ENCODE measurements around the gene RPS21. TPM values are rescaled to one million over a fixed set of nuclear protein-coding genes. Genes with fewer than 3 reads are reported as not detected.

Gene RPS21
- total and polyA plus RNA-seq, 10 of the 15 experiments (the other 5 are each of a cell fraction or from before 2014, with no cell fraction given) = 1,474 to 4,987 (median 2,439) TPM

GRCh38 chr20:62352402-62353288, 34.3 kb upstream of the RPS21 start:
- Histone ChIP-seq H3K27me3 (replicated peaks in 1 of 2; ENCODE audit: control insufficient read depth in 2 of 2, insufficient read depth in 2 of 2, low read length in 1 of 2) (no peaks in the 10 kb centered on the region), H3K9ac (ENCODE audit: control insufficient read depth, insufficient read depth, low read length) (no peak overlapping the region), H3K4me2 (ENCODE audit: control insufficient read depth, insufficient read depth) (no peak overlapping the region), H3K4me3 (no peak overlapping the region), H3K36me3 (ENCODE audit: control insufficient read depth in 2 of 2, insufficient read depth in 2 of 2, low read length in 1 of 2) (no peaks in the 10 kb centered on the region; a peak in 1 of 4 replicates), H3K27ac (ENCODE audit: control insufficient read depth, insufficient read depth) (no peak overlapping the region), H3K79me2 (ENCODE audit: control insufficient read depth, insufficient read depth, low read length) (no peaks in the 10 kb centered on the region), H3K9me3 (replicated peaks; ENCODE audit: control insufficient read depth, insufficient read depth, low read length) (no peaks in the 10 kb centered on the region; the same call in 2 of the 3 replicates), H4K20me1 (ENCODE audit: control insufficient read depth, insufficient read depth) (no peaks in the 10 kb centered on the region), H3K4me1 (ENCODE audit: control insufficient read depth, insufficient read depth, low read length) (no peaks in the 10 kb centered on the region), H2AFZ (ENCODE audit: control insufficient read depth, low read depth, low read length) (no peak overlapping the region)
- ChIA-PET POLR2A (no interaction called here), CTCF (no interaction called here), SMC1A (ENCODE audit: uncharacterized antibody, unreplicated experiment) (no interaction called here), RAD21 (ENCODE audit: unreplicated experiment) (no interaction called here)
- DNase-seq (ENCODE audit: low read depth, low spot score) (no peak), FAIRE-seq (no peak), ATAC-seq (no peak)
- in situ Hi-C loops (cut with MboI) = no loop called here
- no TSS peak for BruUV-seq (replicated peaks)
- 75% methylated on average over 43 of the region's 43 CpGs for WGBS (ENCODE audit: insufficient coverage, insufficient replicate concordance, low lambda C conversion rate, missing lambda C conversion rate)
- intact Hi-C loops (cut with micrococcal nuclease; ENCODE audit: unreplicated experiment) = no loop called here
- TF ChIP-seq NRF1 (conservative IDR thresholded peaks at IDR 0.05; ENCODE audit: low read depth, low read length) = no peak
- TF ChIP-seq, protein P1, sequence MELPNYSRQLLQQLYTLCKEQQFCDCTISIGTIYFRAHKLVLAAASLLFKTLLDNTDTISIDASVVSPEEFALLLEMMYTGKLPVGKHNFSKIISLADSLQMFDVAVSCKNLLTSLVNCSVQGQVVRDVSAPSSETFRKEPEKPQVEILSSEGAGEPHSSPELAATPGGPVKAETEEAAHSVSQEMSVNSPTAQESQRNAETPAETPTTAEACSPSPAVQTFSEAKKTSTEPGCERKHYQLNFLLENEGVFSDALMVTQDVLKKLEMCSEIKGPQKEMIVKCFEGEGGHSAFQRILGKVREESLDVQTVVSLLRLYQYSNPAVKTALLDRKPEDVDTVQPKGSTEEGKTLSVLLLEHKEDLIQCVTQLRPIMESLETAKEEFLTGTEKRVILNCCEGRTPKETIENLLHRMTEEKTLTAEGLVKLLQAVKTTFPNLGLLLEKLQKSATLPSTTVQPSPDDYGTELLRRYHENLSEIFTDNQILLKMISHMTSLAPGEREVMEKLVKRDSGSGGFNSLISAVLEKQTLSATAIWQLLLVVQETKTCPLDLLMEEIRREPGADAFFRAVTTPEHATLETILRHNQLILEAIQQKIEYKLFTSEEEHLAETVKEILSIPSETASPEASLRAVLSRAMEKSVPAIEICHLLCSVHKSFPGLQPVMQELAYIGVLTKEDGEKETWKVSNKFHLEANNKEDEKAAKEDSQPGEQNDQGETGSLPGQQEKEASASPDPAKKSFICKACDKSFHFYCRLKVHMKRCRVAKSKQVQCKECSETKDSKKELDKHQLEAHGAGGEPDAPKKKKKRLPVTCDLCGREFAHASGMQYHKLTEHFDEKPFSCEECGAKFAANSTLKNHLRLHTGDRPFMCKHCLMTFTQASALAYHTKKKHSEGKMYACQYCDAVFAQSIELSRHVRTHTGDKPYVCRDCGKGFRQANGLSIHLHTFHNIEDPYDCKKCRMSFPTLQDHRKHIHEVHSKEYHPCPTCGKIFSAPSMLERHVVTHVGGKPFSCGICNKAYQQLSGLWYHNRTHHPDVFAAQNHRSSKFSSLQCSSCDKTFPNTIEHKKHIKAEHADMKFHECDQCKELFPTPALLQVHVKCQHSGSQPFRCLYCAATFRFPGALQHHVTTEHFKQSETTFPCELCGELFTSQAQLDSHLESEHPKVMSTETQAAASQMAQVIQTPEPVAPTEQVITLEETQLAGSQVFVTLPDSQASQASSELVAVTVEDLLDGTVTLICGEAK (IDR thresholded peaks at IDR 0.05; ENCODE audit: borderline replicate concordance) = no peak
- no peak for TF ChIP-seq SIX5 (IDR thresholded peaks at IDR 0.05; ENCODE audit: low read depth, low read length, severe bottlenecking)
- peak; percentile 37 for TF ChIP-seq USF1 (IDR thresholded peaks at IDR 0.05; ENCODE audit: borderline replicate concordance, extremely low read length, insufficient read depth, low read depth, low read length)
- no peak for TF ChIP-seq TARDBP (IDR thresholded peaks at IDR 0.05; ENCODE audit: borderline replicate concordance)
- TF ChIP-seq TCF3 (IDR thresholded peaks at IDR 0.05; ENCODE audit: borderline replicate concordance, insufficient read depth, low read depth, low read length) = no peak
- TF ChIP-seq ZNF24 (IDR thresholded peaks at IDR 0.05) = no peak
- TF ChIP-seq ZNF207 (IDR thresholded peaks at IDR 0.05; ENCODE audit: borderline replicate concordance) = no peak
